NCI-H2171 treated with DMSO at 0.1 percent for 48 hours (cell line): Measurements from ENCODE around the gene GPRIN3.

Source experiments
- DNase-seq: peaks from one replicate; lab custom pipeline; 2025; lab: John Stamatoyannopoulos, UW

Gene GPRIN3

DNA sequence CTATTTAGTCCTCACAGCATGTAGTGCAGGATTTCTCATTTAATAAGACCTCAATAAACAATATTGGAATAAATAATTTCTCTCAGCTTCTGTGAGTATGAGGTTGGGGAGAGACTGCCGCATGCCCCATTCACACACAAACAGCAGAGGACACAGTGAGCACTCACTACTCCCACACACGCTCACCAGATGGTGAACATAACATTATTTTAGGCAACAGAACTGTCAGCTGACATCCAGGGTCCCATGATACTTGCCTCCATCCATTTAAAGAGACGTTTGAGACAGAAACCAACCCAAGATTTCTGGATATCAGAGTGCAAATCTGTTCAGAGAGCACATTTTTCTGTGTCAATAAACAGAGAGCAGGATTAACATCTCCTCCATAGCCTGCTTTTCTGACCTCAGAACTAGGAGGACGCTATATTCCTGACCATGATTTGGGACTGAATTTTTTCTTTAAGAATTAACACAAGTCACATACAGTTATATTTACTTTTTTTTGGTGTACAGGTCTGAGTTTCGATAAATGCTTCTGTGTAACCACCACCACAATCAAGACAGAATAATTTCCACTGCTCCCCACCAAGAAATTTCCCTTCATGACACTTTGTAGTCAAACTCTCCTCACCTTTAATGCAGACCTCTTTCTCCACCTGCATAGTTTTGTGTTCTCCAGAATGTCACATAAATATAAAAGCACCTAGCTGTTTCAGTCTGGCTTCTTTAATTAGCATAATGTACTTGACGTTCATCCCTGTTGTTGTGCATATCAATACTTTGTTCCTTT, 16.7 kb downstream of the GPRIN3 start:
- DNase-seq = peak; percentile 62

DNA sequence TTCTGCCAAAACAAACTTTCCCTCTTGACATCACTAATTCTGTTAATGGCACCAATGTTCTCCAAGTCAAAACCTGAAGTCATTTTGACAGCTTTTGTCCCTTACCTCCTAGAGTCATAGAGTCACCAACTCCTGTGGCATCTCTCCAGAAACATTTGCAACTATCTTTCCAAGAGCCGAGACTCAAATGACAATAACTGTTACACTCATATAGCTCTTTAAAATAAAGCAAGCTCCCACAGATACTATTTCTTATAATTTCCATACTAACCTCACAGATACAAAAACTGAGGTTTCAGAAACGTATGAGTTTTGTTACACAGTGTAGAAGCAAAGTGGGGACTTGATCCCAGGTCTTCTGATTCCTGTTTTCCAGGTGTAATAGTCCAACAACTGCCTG, 18.3 kb downstream of the GPRIN3 start:
- no peak for DNase-seq

- DNase-seq = no peak
These were observed 19.2 kb downstream of the GPRIN3 start for GRCh38 chr4:89288430-89288829.

DNA sequence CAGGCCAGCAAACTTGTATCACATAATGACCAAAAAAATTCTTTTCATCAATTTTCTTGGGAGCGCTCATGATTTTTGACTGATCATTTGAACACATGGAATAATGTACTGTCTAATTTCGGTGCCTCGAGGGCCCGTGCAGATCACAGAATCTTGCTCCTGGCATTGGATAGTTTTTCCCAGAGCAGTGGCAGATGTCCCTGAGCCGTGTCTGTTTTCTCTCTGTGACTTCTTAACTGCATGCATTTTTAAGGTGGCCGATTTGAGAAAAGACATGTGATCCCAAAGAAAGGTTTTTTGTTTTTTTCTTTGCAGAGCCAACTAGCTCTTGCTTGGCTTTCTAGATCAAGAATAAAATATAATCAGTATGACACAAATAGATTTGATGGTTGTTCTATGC, 19.7 kb downstream of the GPRIN3 start:
- DNase-seq = no peak

DNA sequence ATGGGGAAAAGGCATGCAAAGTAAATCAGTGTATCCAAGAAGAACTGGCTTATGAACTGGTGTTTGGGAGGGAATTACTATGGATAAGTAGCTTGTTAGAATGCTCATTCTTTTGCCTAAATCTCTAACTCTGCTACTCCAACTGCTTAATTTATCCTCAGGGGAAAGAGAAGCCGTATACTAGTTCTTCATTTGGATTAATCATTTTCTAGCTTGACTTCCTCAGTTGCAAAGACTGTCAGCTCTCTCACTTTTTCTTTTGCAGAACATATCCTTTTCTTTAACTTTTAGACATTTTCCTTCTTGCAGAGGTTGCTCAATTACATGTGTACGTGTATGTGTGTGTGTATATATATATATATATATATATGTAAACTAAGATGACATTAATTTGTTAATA, 21.9 kb downstream of the GPRIN3 start:
- DNase-seq = no peak

GRCh38 chr4:89284828-89285227, 22.8 kb downstream of the GPRIN3 start:
- DNase-seq = no peak

DNA sequence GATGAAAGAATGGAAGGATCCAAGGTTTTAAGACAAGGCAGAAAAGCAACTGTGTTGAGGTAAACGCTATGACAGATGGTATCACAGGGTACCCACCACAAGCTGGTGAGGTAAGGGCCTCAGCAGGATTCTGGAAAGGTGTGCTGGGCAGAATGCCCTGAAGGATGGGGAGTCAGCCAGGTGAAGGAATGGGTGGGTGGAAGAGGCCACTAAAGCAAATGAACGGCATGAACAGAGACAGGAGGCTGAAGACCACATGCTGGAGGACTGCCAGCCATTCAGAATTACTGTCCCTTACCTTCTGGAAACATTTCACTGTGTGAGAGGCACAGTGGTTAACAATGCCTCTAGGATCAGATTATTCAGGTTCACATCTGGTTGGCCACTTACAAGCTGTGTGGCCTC, 23.6 kb downstream of the GPRIN3 start:
- peak; percentile 3 for DNase-seq

DNA sequence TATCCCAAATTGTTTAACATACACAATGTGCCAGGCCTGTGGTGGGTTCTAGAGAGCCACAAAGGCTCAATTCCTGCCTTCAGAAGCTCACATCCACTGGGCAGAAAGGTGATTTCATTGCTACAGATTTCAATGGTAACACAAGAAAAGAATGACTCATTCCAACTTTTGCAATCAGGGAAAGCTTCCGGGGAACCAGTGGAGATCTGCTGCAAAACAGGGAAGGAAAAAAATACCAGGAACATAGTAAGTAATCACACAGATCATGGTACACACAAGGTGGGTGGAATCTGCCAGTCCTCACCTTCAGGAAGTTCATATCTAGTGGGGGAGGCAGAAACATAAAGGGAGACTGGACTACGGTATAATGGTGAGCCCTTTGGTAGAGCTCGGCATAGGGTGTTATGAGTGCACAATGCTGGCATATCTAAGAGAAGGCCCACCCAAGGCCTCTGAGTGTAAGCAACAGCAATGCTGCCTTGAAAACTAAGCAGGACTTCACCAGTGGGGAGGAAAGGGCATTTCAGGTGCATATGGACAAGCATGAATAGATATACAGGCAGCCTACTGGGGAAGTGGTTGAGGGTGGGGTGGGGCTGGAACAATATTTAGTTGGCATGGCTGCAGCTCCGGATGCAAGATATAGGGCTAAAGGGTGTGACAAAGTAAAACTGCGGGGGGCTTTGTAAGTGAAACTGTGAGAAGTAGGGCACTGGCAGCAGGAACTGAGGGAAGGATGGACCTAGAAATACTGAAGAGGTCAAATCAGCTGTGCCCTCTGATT, 24.2 kb downstream of the GPRIN3 start:
- DNase-seq = no peak

DNA sequence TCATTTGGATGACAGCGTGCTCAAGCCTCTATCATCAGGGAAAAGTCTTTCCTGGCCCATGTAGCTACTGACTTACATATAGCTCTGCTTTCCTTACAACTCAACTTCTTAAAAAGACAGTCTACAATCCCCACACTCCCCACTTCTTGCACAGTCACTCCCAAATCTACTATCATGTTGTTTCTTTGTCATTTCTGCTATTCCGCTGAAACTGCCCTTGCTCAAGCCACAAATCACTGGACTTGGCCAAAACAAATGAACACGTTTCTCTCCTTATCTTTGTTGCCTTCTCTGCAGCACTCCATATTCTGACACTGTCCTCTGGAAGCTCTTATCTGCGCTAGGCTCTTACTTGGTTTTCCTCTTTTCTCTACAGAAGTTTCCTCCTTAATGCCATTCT, 28.2 kb downstream of the GPRIN3 start:
- DNase-seq = no peak

DNA sequence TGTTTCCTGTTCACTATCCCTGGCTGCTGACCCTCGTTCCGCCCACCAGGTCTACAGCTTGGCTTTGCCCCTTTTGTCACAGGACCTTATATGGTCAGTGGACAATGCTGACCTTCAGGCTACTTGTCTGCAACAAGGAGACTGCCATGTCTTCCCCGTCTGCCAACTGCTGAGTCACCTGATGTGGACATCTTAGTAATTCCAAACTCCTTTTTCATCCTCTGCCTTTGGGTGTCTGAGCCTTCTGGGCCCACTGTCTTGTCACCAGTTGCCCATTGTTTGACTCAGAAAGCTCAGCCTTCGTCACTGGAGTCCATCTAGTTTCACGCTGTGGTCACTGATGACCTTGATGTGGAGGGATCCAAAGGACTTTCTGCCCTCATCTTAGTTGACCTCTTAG, 30.2 kb downstream of the GPRIN3 start:
- DNase-seq = no peak

DNA sequence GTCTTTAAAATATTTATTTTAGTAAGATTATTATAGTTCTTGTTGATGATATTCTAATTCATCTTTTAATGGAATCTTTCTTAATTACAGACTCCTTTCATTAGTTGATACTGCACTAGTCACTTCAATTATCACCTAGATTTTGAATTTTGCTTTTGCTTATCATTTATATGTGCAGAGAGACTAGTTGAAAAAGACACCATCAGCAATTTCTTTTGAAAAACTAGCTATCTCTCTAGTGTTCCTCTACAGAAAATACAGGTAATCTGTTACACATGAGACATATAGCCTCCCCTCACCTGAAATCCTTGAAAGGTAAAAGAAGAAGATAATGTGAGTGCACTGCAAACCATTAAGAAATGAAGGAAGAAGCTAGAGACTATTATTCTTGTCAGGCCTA, 31.3 kb downstream of the GPRIN3 start:
- DNase-seq = no peak

GRCh38 chr4:89275587-89275986, 32.0 kb downstream of the GPRIN3 start:
- no peak for DNase-seq

GRCh38 chr4:89273741-89274141, 33.9 kb downstream of the GPRIN3 start:
- DNase-seq = no peak

DNA sequence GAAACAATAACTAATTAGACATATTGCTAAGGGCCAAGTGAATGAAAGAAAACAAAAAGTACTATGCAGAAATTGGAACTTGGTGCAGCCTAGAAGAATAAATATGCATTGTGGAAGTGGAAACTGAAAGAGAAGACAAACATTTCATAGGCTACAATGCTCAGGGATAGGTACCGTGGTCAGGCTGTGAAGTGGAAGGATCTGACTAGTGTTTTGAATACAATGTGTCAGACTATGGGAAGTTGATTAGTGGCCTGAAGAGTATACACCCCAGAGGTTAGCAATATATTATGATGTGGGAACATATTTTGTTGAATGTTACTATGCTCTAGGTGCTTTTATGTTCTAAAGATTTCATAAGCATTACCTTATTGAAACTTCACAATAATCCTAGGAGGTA, 36.8 kb downstream of the GPRIN3 start:
- no peak for DNase-seq

DNA sequence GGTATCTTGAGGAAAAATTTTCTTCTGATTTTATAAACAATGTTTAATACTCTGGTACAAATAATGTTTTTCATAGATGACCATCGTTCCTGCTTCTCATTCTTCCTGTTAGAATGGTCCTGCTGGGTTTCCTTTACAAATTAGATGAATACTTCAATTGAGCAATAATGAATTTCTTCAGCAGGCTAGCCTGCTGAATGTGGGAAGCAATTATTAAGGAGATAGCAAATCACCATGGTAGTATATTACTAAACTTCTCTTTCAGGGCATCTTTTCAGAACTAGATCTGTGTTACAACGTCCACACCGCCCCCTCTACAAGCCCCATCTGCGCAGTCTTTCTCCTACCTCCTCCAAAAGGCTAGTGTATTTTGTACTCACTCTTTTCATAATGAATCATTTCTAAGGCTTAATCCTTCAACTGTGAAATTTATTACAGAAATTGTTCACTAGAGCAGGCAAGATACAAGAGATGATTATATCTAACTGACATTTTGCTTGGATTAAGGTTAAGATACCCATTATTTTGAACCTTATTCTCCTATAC, 38.4 kb downstream of the GPRIN3 start:
- DNase-seq = no peak

- DNase-seq = no peak
These were observed 38.9 kb downstream of the GPRIN3 start for GRCh38 chr4:89268679-89269078.

DNA sequence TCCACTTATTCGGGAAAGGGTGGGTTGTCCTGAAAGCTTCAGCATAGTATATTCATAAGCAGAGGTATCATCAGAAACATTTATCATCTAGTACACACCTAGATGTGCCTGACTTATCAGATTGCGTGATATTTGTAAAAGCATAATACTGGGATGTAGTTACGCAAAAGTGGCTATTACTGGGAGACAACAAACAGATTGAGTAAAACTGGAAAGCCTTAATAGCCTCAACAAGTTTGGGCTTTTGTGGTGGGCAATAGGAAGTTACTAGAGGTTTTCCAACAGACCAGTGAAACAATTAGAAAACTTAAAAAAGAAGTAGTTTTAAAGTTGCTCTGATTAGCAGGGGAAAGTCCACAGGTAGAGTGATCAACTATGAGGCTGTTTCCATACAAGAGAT, 39.8 kb downstream of the GPRIN3 start:
- no peak for DNase-seq

DNA sequence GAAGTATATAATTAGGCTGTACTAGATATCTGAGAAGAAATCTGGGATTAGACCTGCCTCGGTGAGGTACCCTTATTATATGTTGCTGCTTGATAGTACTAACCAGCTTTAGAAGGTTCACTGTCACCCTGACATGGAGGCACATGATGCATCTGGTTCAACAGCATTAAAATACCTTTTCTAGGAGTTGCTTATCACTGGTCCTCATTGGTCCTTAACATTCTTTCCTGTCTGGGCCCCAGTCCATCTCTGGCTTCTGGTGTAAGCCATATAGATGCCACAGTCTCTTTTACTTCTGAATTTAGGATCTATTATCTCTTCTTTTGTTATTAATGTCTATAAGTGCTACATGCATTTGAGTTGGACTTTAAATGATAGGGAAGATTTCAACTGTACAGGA, 40.2 kb downstream of the GPRIN3 start:
- DNase-seq = no peak

GRCh38 chr4:89266128-89266527, 41.5 kb downstream of the GPRIN3 start:
- DNase-seq = no peak

GRCh38 chr4:89263265-89263664, 44.3 kb downstream of the GPRIN3 start:
- peak; percentile 37 for DNase-seq

DNA sequence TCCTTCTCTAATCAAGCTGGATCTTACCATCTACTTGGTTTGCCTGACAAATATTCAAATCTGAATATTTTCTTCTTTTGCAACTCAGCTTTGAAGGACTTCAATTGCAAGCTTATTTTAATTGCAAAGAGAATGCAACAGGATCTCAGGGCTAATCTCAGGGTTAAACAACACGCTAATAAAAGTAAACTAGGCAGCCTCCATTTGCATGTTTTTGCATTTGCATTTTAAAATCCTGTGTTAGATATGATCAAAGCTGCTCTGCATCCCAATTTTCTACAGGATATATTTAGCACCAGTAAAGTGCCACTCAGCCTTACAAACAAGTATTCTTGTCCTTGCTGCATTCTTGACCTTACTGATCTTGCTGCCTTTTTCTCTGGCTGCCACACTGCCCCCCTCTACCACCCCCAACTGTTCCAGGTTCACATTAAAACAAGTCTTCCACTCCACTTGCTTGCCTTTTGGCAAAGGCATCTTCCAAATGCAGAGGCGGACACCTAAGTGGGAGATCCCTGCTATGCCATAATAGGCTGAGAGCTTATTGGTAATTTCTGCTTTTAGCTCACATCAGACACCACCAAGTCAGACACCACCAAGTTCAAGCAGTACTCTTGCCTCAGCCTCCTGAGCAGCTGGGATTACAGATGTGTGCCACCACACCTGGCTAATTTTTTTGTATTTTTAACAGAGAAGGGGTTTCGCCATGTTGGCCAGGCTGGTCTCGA, 48.1 kb downstream of the GPRIN3 start:
- no peak for DNase-seq

GRCh38 chr4:89258506-89258905, 49.1 kb downstream of the GPRIN3 start:
- DNase-seq = no peak

DNA sequence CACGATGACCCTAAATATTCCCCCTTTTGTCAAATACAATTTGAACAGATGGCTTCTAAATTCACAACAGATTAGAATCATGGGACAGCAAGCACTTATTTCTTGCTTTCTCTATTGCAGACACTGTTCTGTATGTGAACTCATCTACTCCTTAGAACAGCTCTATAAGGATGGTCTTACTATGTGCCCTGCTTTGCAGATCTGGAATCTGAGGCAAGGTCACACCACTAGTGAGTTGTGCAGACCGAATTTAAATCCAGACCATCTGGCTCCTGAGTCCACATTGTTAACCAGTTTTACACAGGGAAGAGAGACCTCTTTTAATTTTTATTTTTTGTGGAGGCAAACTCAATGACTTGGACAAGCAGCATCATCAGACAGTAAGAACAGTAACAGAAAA, 50.2 kb downstream of the GPRIN3 start:
- no peak for DNase-seq
